Keratinocyte (primary cell): ENCODE results near the gene TTLL5. TPM values are rescaled to one million over a fixed set of nuclear protein-coding genes. Genes with fewer than 3 reads are reported as not detected.

Source experiments
- DNase-seq: peaks from one replicate; pipeline ENCODE4 v3.0.0-alpha.2; 2011; ENCODE audit warnings: low read depth, missing footprints, low spot score
- FAIRE-seq: peaks from 2 replicates; lab custom pipeline; 2011; peaks lifted over from hg19 to GRCh38; lab: Jason Lieb, UNC
- H2AFZ ChIP-seq: 2 replicates; pipeline ENCODE4 v1.6.0; 2012; ENCODE audit warnings: low read length, control low read depth, inconsistent platforms; ENCODE audit not compliant: control insufficient read depth
- H3K27ac ChIP-seq: 2 replicates; pipeline ENCODE4 v1.5.1; 2011; ENCODE audit warnings: low read length; ENCODE audit not compliant: control insufficient read depth, insufficient read depth
- H3K27me3 ChIP-seq: 3 replicates; pipeline ENCODE4 v1.6.0; 2011; ENCODE audit warnings: low read length; ENCODE audit not compliant: control insufficient read depth, insufficient read depth; ENCODE audit errors: extremely low read depth
- H3K36me3 ChIP-seq, 2 experiments: 2 replicates in 1 of 2; 3 replicates in 1 of 2; pipeline ENCODE4 v1.5.1; 2011; ENCODE audit warnings: low read length in 2 of 2, mild to moderate bottlenecking in 1 of 2; ENCODE audit not compliant: control insufficient read depth in 2 of 2, insufficient read depth in 2 of 2; ENCODE audit errors: extremely low read depth in 1 of 2
- H3K4me1 ChIP-seq: 3 replicates; pipeline ENCODE4 v1.5.1; 2011; ENCODE audit warnings: low read length; ENCODE audit not compliant: control insufficient read depth, insufficient read depth; ENCODE audit errors: extremely low read depth
- H3K4me2 ChIP-seq: 3 replicates; pipeline ENCODE4 v1.6.0; 2011; ENCODE audit warnings: low read depth, low read length; ENCODE audit not compliant: control insufficient read depth, insufficient read depth; ENCODE audit errors: extremely low read depth
- H3K4me3 ChIP-seq, 3 experiments: fragments of 200-600 bp in 1 of 3; sonication (generic) in 1 of 3; 2 replicates in 2 of 3; 3 replicates in 1 of 3; pipeline ENCODE4 v1.5.1; 2011 to 2016; ENCODE audit warnings: low read length in 3 of 3, mild to moderate bottlenecking in 3 of 3, control low read depth in 2 of 3, inconsistent platforms in 1 of 3, low read depth in 1 of 3, mixed read lengths in 1 of 3, mixed run types in 1 of 3, moderate library complexity in 1 of 3; ENCODE audit not compliant: control insufficient read depth in 2 of 3, insufficient read depth in 2 of 3; ENCODE audit errors: extremely low read depth in 1 of 3
- H3K79me2 ChIP-seq: 2 replicates; pipeline ENCODE4 v1.6.0; 2012; ENCODE audit warnings: low read length; ENCODE audit not compliant: control insufficient read depth, insufficient read depth
- H3K9ac ChIP-seq: 3 replicates; pipeline ENCODE4 v1.6.0; 2011; ENCODE audit warnings: low read length; ENCODE audit not compliant: control insufficient read depth, insufficient read depth; ENCODE audit errors: extremely low read depth
- H3K9me1 ChIP-seq: 3 replicates; pipeline ENCODE4 v1.6.0; 2011; ENCODE audit warnings: low read length; ENCODE audit not compliant: control insufficient read depth, insufficient read depth; ENCODE audit errors: extremely low read depth
- H3K9me3 ChIP-seq: 2 replicates; pipeline ENCODE4 v1.5.1; 2012; ENCODE audit warnings: low read depth, low read length; ENCODE audit not compliant: control insufficient read depth
- H4K20me1 ChIP-seq: 3 replicates; pipeline ENCODE4 v1.6.0; 2011; ENCODE audit warnings: low read length; ENCODE audit not compliant: control insufficient read depth, insufficient read depth; ENCODE audit errors: extremely low read depth
- EZH2 ChIP-seq: IDR thresholded peaks from one replicate; pipeline ENCODE4 v1.6.1; 2012; ENCODE audit warnings: inconsistent platforms, mild to moderate bottlenecking, low read length, moderate library complexity
- dilution Hi-C: fragments of 300-500 bp; cut with MboI; formaldehyde crosslinking; loops from one replicate; pipeline ENCODE4 v1.7.0; 2020; ENCODE audit warnings: low sequenced_read_pairs; ENCODE audit not compliant: extremely low pct_ligation_motif_present
- polyA plus RNA-seq, 5 experiments: library from polyadenylated mRNA; depleted of rRNA in 3 of 5; stranded (reverse) in 3 of 5; stranded (forward) in 1 of 5; unstranded in 1 of 5; fragments of >200 nt; gene quantifications; 1 replicate in 1 of 5; 2 replicates in 3 of 5; 3 replicates in 1 of 5; pipeline versions ENCODE4 v1.2.1 to v1.2.3, GENCODE V29; 2011 to 2012; ENCODE audit warnings: missing spikeins in 2 of 5, low read depth in 1 of 5, low replicate concordance in 1 of 5
- TF ChIP-seq, protein P1 (sequence below), 3 experiments: IDR thresholded peaks in 1 of 3; conservative IDR thresholded peaks in 1 of 3; optimal IDR thresholded peaks in 1 of 3; 2 replicates in 2 of 3; 3 replicates in 1 of 3; pipeline versions ENCODE3 to v1.5.1; 2011; ENCODE audit warnings: low read length in 3 of 3, mild to moderate bottlenecking in 3 of 3, moderate library complexity in 2 of 3, control low read depth in 1 of 3, inconsistent platforms in 1 of 3; ENCODE audit not compliant: insufficient read depth in 2 of 3; ENCODE audit errors: extremely low read depth in 1 of 3

TTLL5 gene
- polyA plus RNA-seq, 1 donor (not counting 4 experiments of a cell fraction or from before 2014, with no cell fraction given) = 20.7 TPM

DNA sequence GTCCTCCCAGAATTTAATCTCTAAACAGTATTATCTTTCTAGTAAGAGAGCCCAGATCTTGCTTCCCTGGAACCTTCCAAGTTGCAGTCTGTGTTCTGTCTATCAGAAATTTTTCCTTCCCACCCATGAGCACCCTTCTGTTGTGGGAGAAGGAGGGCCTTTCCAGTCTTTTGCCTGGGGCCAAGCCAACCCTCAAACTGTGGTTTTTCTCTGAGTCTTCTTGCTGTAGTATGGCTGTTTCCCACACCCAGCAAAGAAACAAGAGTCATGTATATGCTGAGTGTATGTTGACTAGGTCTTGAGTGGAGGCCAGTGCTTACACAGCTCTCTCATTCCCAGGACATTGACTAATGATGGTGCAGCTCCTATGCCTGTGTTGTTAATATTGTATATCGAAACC lies 216.2 kb downstream of the TTLL5 start:
- H3K9ac ChIP-seq = no peak overlapping the region

DNA sequence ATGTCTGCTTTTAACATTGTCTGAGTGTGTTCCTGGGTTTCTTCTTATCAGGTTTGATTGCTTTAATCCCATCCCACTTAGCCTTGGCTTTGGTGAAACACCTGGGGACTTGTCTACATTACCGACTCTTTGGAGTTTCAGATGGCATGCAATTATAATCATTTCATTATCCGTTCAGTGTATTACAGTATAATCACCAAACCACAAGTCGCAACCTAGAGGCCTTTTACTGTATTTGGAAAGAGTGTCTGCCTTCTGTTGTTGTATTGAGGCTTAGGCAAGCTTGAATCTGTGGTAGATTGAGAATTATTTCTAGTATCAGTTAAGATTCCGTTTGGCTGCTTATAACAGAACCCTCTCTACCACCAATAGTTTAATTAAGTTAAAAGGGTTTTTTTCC lies 216.8 kb downstream of the TTLL5 start:
- H3K27ac ChIP-seq = peak overlapping the region; percentile 73
- no peak overlapping the region for H3K9ac ChIP-seq
- FAIRE-seq (peak; percentile 5), DNase-seq (no peak)
- no peaks in the 10 kb centered on the region for H3K36me3 ChIP-seq
- TF ChIP-seq EZH2 = no peak
- TF ChIP-seq, protein P1, sequence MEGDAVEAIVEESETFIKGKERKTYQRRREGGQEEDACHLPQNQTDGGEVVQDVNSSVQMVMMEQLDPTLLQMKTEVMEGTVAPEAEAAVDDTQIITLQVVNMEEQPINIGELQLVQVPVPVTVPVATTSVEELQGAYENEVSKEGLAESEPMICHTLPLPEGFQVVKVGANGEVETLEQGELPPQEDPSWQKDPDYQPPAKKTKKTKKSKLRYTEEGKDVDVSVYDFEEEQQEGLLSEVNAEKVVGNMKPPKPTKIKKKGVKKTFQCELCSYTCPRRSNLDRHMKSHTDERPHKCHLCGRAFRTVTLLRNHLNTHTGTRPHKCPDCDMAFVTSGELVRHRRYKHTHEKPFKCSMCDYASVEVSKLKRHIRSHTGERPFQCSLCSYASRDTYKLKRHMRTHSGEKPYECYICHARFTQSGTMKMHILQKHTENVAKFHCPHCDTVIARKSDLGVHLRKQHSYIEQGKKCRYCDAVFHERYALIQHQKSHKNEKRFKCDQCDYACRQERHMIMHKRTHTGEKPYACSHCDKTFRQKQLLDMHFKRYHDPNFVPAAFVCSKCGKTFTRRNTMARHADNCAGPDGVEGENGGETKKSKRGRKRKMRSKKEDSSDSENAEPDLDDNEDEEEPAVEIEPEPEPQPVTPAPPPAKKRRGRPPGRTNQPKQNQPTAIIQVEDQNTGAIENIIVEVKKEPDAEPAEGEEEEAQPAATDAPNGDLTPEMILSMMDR (optimal IDR thresholded peaks at IDR 0.05 in 1 of 3, IDR thresholded peaks at IDR 0.05 in 1 of 3, conservative IDR thresholded peaks at IDR 0.05 in 1 of 3; ENCODE audit: extremely low read depth in 1 of 3, insufficient read depth in 2 of 3, low read length in 3 of 3) = no peak
- H3K9me3 ChIP-seq = no peaks in the 10 kb centered on the region
- no peaks in the 10 kb centered on the region for H3K27me3 ChIP-seq
- peaks cover 27% of the 10 kb centered on the region for H3K4me1 ChIP-seq
- H3K9me1 ChIP-seq = no peaks in the 10 kb centered on the region
- dilution Hi-C loops = no loop called here
- no peak overlapping the region for H2AFZ ChIP-seq
- H3K79me2 ChIP-seq = no peaks in the 10 kb centered on the region
- H3K4me2 ChIP-seq = no peak overlapping the region
- no peak overlapping the region for H3K4me3 ChIP-seq
- H4K20me1 ChIP-seq = no peaks in the 10 kb centered on the region

More for the DNA sequence above, 216.2 kb downstream of the TTLL5 start:
- no peak overlapping the region for H3K4me2 ChIP-seq
- H4K20me1 ChIP-seq = no peaks in the 10 kb centered on the region
- H3K79me2 ChIP-seq = no peaks in the 10 kb centered on the region
- H2AFZ ChIP-seq = no peak overlapping the region
- TF ChIP-seq, protein P1 (optimal IDR thresholded peaks at IDR 0.05 in 1 of 3, IDR thresholded peaks at IDR 0.05 in 1 of 3, conservative IDR thresholded peaks at IDR 0.05 in 1 of 3; ENCODE audit: extremely low read depth in 1 of 3, insufficient read depth in 2 of 3, low read length in 3 of 3) = no peak
- no peak for TF ChIP-seq EZH2
- H3K4me1 ChIP-seq = peaks cover 27% of the 10 kb centered on the region
- no peaks in the 10 kb centered on the region for H3K27me3 ChIP-seq
- DNase-seq = peak; percentile 40
- no peaks in the 10 kb centered on the region for H3K9me1 ChIP-seq
- no peak overlapping the region for H3K4me3 ChIP-seq
- H3K27ac ChIP-seq = peak overlapping the region; percentile 73
- dilution Hi-C loops = no loop called here
- H3K36me3 ChIP-seq = no peaks in the 10 kb centered on the region
- H3K9me3 ChIP-seq = no peaks in the 10 kb centered on the region
- FAIRE-seq = peak; percentile 5
